Neural crest cell (in vitro differentiated cells): ENCODE measurements around the gene LHFPL2. TPM values are rescaled to one million over a fixed set of nuclear protein-coding genes. Genes with fewer than 3 reads are reported as not detected.

Experiments
- DNase-seq: peaks from one replicate; pipeline ENCODE4 v3.0.0; 2021; ENCODE audit warnings: low read depth, mixed read lengths, low spot score
- H3K27ac Mint-ChIP-seq: one replicate; pipeline ENCODE4 v1.8.0; 2021; ENCODE audit warnings: mild to moderate bottlenecking, mixed read lengths; ENCODE audit not compliant: unreplicated experiment
- H3K27me3 Mint-ChIP-seq: 2 replicates; pipeline ENCODE4 v1.8.0; 2021; ENCODE audit warnings: low read depth, mild to moderate bottlenecking, mixed read lengths
- H3K36me3 Mint-ChIP-seq: 2 replicates; pipeline ENCODE4 v1.8.0; 2021; ENCODE audit warnings: low read depth, mild to moderate bottlenecking, mixed read lengths
- H3K4me1 Mint-ChIP-seq: 2 replicates; pipeline ENCODE4 v1.8.0; 2021; ENCODE audit warnings: mixed read lengths
- H3K4me3 Mint-ChIP-seq: one replicate; pipeline ENCODE4 v1.8.0; 2021; ENCODE audit warnings: mild to moderate bottlenecking, mixed read lengths
- H3K9me3 Mint-ChIP-seq: 2 replicates; pipeline ENCODE4 v1.8.0; 2021; ENCODE audit warnings: mixed read lengths
- total RNA-seq: library from RNA; stranded (reverse); gene quantifications from 2 replicates; pipeline ENCODE4 v1.2.1, GENCODE V29; 2021
- TF ChIP-seq, protein P1 (sequence below): fragments of 200-600 bp; sonication (generic); conservative IDR thresholded peaks from 2 replicates; pipeline ENCODE4 v1.5.0; 2021; ENCODE audit warnings: antibody characterized with exemption, mild to moderate bottlenecking

The LHFPL2 gene
- total RNA-seq, 1 donor from 2014 or later = 15.0 TPM

DNA sequence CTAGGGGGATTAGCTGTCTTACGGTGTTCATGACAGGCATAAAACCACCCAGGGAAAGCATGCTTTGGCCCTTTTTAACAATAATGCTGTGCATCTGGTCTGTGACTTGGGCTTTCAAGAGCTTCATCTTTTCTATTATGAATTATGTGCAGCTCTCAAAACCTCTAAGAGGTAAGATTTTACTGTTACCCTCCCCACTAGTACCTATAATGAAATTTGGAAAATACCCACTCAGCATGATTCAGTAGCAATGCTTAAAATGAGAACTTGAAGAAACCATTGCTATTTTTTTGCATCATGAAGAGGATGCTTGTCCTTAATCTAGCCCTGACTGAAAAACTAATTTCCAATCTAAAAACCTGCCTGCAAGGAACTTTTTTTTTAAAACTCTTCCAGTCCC, 5.8 kb upstream of the LHFPL2 start:
- Mint-ChIP-seq H3K4me3 (no peak overlapping the region), H3K36me3 (no peaks in the 10 kb centered on the region), H3K9me3 (no peaks in the 10 kb centered on the region), H3K4me1 (peaks cover 10% of the 10 kb centered on the region), H3K27me3 (no peaks in the 10 kb centered on the region), H3K27ac (no peak overlapping the region)
- TF ChIP-seq, protein P1, sequence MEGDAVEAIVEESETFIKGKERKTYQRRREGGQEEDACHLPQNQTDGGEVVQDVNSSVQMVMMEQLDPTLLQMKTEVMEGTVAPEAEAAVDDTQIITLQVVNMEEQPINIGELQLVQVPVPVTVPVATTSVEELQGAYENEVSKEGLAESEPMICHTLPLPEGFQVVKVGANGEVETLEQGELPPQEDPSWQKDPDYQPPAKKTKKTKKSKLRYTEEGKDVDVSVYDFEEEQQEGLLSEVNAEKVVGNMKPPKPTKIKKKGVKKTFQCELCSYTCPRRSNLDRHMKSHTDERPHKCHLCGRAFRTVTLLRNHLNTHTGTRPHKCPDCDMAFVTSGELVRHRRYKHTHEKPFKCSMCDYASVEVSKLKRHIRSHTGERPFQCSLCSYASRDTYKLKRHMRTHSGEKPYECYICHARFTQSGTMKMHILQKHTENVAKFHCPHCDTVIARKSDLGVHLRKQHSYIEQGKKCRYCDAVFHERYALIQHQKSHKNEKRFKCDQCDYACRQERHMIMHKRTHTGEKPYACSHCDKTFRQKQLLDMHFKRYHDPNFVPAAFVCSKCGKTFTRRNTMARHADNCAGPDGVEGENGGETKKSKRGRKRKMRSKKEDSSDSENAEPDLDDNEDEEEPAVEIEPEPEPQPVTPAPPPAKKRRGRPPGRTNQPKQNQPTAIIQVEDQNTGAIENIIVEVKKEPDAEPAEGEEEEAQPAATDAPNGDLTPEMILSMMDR = no peak
- no peak for DNase-seq

DNA sequence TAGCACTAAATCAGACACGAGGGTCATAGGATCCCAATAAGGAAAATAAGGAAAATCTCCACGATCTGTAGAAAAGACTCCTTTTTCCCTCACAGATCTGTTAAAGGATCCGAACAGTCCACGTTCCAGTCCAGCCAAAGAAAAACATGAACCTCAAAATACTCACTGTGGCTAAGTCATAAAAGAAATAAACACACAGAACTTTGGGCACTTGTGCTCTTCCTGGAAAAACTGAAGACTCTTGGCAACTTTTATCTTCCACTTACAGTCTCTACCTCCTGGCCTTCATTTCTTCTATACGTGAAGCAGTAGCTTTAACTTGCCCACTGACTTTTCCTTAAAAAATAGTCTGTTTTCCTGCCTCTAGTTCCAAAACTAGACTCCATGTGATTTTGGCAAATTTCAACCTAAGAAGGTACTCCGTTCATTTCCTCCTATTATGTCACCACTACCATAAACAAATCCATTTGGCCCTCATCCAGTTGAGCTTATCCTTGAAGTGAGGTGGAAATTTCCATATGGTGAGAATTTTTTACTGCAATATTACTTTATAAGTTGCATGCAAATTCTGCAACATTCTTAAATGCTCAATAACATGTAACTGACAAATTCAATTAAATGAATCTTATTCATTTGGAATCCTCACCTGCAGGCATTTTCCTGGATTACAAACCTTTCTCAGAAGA, 5.3 kb upstream of the LHFPL2 start:
- Mint-ChIP-seq H3K4me3 (no peak overlapping the region), H3K36me3 (no peaks in the 10 kb centered on the region), H3K4me1 (peaks cover 10% of the 10 kb centered on the region), H3K27ac (peak overlapping the region; percentile 43), H3K27me3 (no peaks in the 10 kb centered on the region), H3K9me3 (no peaks in the 10 kb centered on the region)
- TF ChIP-seq, protein P1 = no peak
- DNase-seq = no peak

DNA sequence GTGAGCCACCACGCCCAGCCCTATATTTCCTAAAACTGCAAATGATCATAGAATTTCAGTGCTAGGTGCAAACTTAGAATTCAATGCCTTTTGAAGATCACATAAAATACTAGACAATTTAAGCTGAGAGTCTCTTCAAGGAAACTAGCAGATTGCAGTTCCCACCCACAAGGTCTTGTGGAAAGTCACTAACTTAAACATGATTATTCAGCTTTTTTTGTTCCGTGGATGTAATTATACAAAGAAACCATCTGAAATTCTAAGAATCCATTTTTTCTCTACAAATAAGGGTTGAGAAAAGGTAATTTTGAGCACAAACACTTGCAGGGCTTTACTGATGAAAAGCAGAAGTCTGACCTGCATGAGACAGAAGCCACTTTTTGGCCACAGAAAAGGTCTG, 4.5 kb upstream of the LHFPL2 start:
- DNase-seq = no peak
- H3K27ac Mint-ChIP-seq = no peak overlapping the region
- no peaks in the 10 kb centered on the region for H3K9me3 Mint-ChIP-seq
- TF ChIP-seq, protein P1 = no peak
- no peaks in the 10 kb centered on the region for H3K36me3 Mint-ChIP-seq
- H3K4me3 Mint-ChIP-seq = no peak overlapping the region
- H3K27me3 Mint-ChIP-seq = no peaks in the 10 kb centered on the region
- H3K4me1 Mint-ChIP-seq = peaks cover 10% of the 10 kb centered on the region

- Mint-ChIP-seq H3K4me3 (peak overlapping the region; percentile 17), H3K4me1 (peaks cover 22% of the 10 kb centered on the region), H3K27me3 (peaks cover 5% of the 10 kb centered on the region), H3K9me3 (no peaks in the 10 kb centered on the region), H3K27ac (no peak overlapping the region), H3K36me3 (no peaks in the 10 kb centered on the region)
- TF ChIP-seq, protein P1 = no peak
- DNase-seq = no peak
These were observed 2.9 kb upstream of the LHFPL2 start for GRCh38 chr5:78651468-78651867.

DNA sequence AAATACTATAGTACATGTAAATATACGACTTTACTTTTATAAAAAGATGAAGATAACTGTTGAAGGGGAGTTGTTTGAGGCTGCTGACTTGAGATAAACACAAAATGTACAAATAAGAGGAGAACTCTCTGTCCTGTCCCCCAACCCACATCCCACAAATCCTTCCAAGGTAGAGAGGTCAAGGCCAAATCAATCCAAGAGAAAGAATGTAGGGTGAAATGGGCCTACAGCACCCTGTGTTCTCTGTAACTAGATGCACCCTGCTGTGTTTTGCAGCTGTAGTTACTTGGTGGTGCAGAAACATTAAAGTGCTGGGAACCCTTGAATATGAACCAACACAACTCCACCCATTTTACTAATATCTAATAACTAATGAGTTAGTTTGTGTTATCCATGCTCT, 2.0 kb upstream of the LHFPL2 start:
- H3K4me3 Mint-ChIP-seq = peak overlapping the region; percentile 91
- no peak for DNase-seq
- no peaks in the 10 kb centered on the region for H3K36me3 Mint-ChIP-seq
- TF ChIP-seq, protein P1 = no peak
- peaks cover 26% of the 10 kb centered on the region for H3K4me1 Mint-ChIP-seq
- peaks cover 5% of the 10 kb centered on the region for H3K27me3 Mint-ChIP-seq
- no peaks in the 10 kb centered on the region for H3K9me3 Mint-ChIP-seq
- no peak overlapping the region for H3K27ac Mint-ChIP-seq
